ENCODE data around the gene ARMC12.

ARMC12 gene

GRCh38 chr6:35735452-35735851, 1.4 kb upstream of the ARMC12 start:
- TF ChIP-seq ARNTL (CRISPR knock-in tag; IDR thresholded peaks at IDR 0.05; ENCODE audit: borderline replicate concordance, low read depth) (no peak), ZFP30 (CRISPR knock-in tag; IDR thresholded peaks at IDR 0.05) (no peak), ZC3H10 (CRISPR knock-in tag; IDR thresholded peaks at IDR 0.05) (no peak), CREB5 (CRISPR knock-in tag; IDR thresholded peaks at IDR 0.05; ENCODE audit: low read depth) (no peak)
- ATAC-seq, result no peak

- no peak for TF ChIP-seq OSR1 (CRISPR knock-in tag; IDR thresholded peaks at IDR 0.05)
- no peak for TF ChIP-seq CSRNP3 (CRISPR knock-in tag; IDR thresholded peaks at IDR 0.05)
- no peak for TF ChIP-seq BACH2 (CRISPR knock-in tag; IDR thresholded peaks at IDR 0.05; ENCODE audit: borderline replicate concordance)
- no peak for TF ChIP-seq PATZ1 (CRISPR knock-in tag; IDR thresholded peaks at IDR 0.05; ENCODE audit: borderline replicate concordance)
- no peak for TF ChIP-seq POU6F1 (CRISPR knock-in tag; IDR thresholded peaks at IDR 0.05; ENCODE audit: borderline replicate concordance, low read depth)
- TF ChIP-seq ARNTL (CRISPR knock-in tag; IDR thresholded peaks at IDR 0.05; ENCODE audit: borderline replicate concordance, low read depth), result no peak
- TF ChIP-seq ZNF8 (CRISPR knock-in tag; IDR thresholded peaks at IDR 0.05), result no peak
- no peak for TF ChIP-seq GLIS3 (CRISPR knock-in tag; IDR thresholded peaks at IDR 0.05)
- no peak for TF ChIP-seq CREB5 (CRISPR knock-in tag; IDR thresholded peaks at IDR 0.05; ENCODE audit: low read depth)
- TF ChIP-seq RARB (CRISPR knock-in tag; IDR thresholded peaks at IDR 0.05), result no peak
- no peak for TF ChIP-seq ZFP30 (CRISPR knock-in tag; IDR thresholded peaks at IDR 0.05)
- no peak for TF ChIP-seq TCF4 (CRISPR knock-in tag; IDR thresholded peaks at IDR 0.05; ENCODE audit: borderline replicate concordance)
- TF ChIP-seq ZFP3 (CRISPR knock-in tag; IDR thresholded peaks at IDR 0.05), result no peak
- TF ChIP-seq ZC3H10 (CRISPR knock-in tag; IDR thresholded peaks at IDR 0.05), result no peak
- TF ChIP-seq PPARA (CRISPR knock-in tag; IDR thresholded peaks at IDR 0.05; ENCODE audit: borderline replicate concordance), result no peak
- TF ChIP-seq ISL1 (CRISPR knock-in tag; IDR thresholded peaks at IDR 0.05), result no peak
- TF ChIP-seq CSDC2 (CRISPR knock-in tag; IDR thresholded peaks at IDR 0.05), result no peak
- TF ChIP-seq TOX (CRISPR knock-in tag; IDR thresholded peaks at IDR 0.05; ENCODE audit: borderline replicate concordance), result no peak
- ATAC-seq, result peak; percentile 65
Observed at GRCh38 chr6:35736253-35736894, 458 bp upstream of the ARMC12 start.

- no peak for TF ChIP-seq ISL1 (CRISPR knock-in tag; IDR thresholded peaks at IDR 0.05)
- TF ChIP-seq CSDC2 (CRISPR knock-in tag; IDR thresholded peaks at IDR 0.05), result no peak
- no peak for TF ChIP-seq ZFP3 (CRISPR knock-in tag; IDR thresholded peaks at IDR 0.05)
- no peak for TF ChIP-seq ZNF565 (CRISPR knock-in tag; conservative IDR thresholded peaks at IDR 0.05; ENCODE audit: low read depth)
- TF ChIP-seq BACH2 (CRISPR knock-in tag; IDR thresholded peaks at IDR 0.05; ENCODE audit: borderline replicate concordance), result no peak
- no peak for TF ChIP-seq ESRRG (CRISPR knock-in tag; IDR thresholded peaks at IDR 0.05)
- TF ChIP-seq OSR1 (CRISPR knock-in tag; IDR thresholded peaks at IDR 0.05), result no peak
- peak; percentile 92 for ATAC-seq
Observed at GRCh38 chr6:35737413-35738211, 780 bp downstream of the ARMC12 start.
